ENCODE data around the gene MFAP3. TPM values are rescaled to one million over a fixed set of nuclear protein-coding genes. Genes with fewer than 3 reads are reported as not detected.
"Not testable (repeated sequence)": the region's sequence is repeated elsewhere in the genome, so short reads cannot be mapped to it uniquely, and the experiment has no call there.

Gene MFAP3
- total RNA-seq, 2 donors from 2014 or later = 40.2 to 73.7 TPM

GRCh38 chr5:154015071-154015693 lies 23.6 kb upstream of the MFAP3 start:
- ATAC-seq (ENCODE audit: insufficient number of reproducible peaks, low FRiP score, low read depth) = no peak
- no peak for TF ChIP-seq CTCF (IDR thresholded peaks at IDR 0.05)

GRCh38 chr5:154018919-154019318 lies 19.8 kb upstream of the MFAP3 start:
- not testable (repeated sequence) for ATAC-seq (ENCODE audit: insufficient number of reproducible peaks, low FRiP score, low read depth); H3K27ac ChIP-seq; H3K4me1 ChIP-seq (ENCODE audit: control insufficient read depth in 1 of 2, low read depth in 2 of 2); H3K4me3 ChIP-seq; H3K36me3 ChIP-seq; DNase-seq (ENCODE audit: low spot score); H3K27me3 ChIP-seq (replicated peaks; ENCODE audit: insufficient read depth); H3K9me3 ChIP-seq

More at GRCh38 chr5:154015071-154015693, 23.6 kb upstream of the MFAP3 start:
- Histone ChIP-seq H3K27ac (no peak overlapping the region), H3K9me3 (no peaks in the 10 kb centered on the region), H3K4me1 (ENCODE audit: control insufficient read depth in 1 of 2, low read depth in 2 of 2) (peaks cover 0 to 7% of the 10 kb centered on the region in 2 donors), H3K4me3 (no peak overlapping the region), H3K27me3 (replicated peaks; ENCODE audit: insufficient read depth) (no peaks in the 10 kb centered on the region), H3K36me3 (peaks cover 9% of the 10 kb centered on the region)
- no peak for DNase-seq (ENCODE audit: low spot score)

GRCh38 chr5:154025951-154026350 lies 12.8 kb upstream of the MFAP3 start:
- Histone ChIP-seq H3K9me3 (no peaks in the 10 kb centered on the region), H3K4me3 (no peak overlapping the region), H3K27ac (no peak overlapping the region), H3K27me3 (replicated peaks; ENCODE audit: insufficient read depth) (no peaks in the 10 kb centered on the region), H3K36me3 (peaks cover 6% of the 10 kb centered on the region), H3K4me1 (ENCODE audit: control insufficient read depth in 1 of 2, low read depth in 2 of 2) (no peaks in the 10 kb centered on the region)
- DNase-seq (ENCODE audit: low spot score) (no peak), ATAC-seq (ENCODE audit: insufficient number of reproducible peaks, low FRiP score, low read depth) (no peak)
- no peak for TF ChIP-seq CTCF (IDR thresholded peaks at IDR 0.05)

GRCh38 chr5:154031937-154032489 lies 6.8 kb upstream of the MFAP3 start:
- H3K9me3 ChIP-seq = no peaks in the 10 kb centered on the region
- H3K27ac ChIP-seq = no peak overlapping the region
- H3K27me3 ChIP-seq (replicated peaks; ENCODE audit: insufficient read depth) = no peaks in the 10 kb centered on the region
- TF ChIP-seq CTCF (IDR thresholded peaks at IDR 0.05) = no peak
- no peak for DNase-seq (ENCODE audit: low spot score)
- ATAC-seq (ENCODE audit: insufficient number of reproducible peaks, low FRiP score, low read depth) = no peak
- H3K36me3 ChIP-seq = peaks cover 4% of the 10 kb centered on the region
- H3K4me1 ChIP-seq (ENCODE audit: control insufficient read depth in 1 of 2, low read depth in 2 of 2) = peaks cover 0 to 4% of the 10 kb centered on the region in 2 donors
- no peak overlapping the region for H3K4me3 ChIP-seq

- ATAC-seq (ENCODE audit: insufficient number of reproducible peaks, low FRiP score, low read depth) = no peak
- H3K9me3 ChIP-seq = no peaks in the 10 kb centered on the region
- no peak for TF ChIP-seq CTCF (IDR thresholded peaks at IDR 0.05)
These were observed 3.8 kb upstream of the MFAP3 start for GRCh38 chr5:154034944-154035343.

More at GRCh38 chr5:154034944-154035343, 3.8 kb upstream of the MFAP3 start:
- Histone ChIP-seq H3K27ac (no peak overlapping the region), H3K27me3 (replicated peaks; ENCODE audit: insufficient read depth) (no peaks in the 10 kb centered on the region), H3K4me3 (no peak overlapping the region), H3K4me1 (ENCODE audit: control insufficient read depth in 1 of 2, low read depth in 2 of 2) (peaks cover 9 to 20% of the 10 kb centered on the region in 2 donors), H3K36me3 (no peaks in the 10 kb centered on the region)
- no peak for DNase-seq (ENCODE audit: low spot score)

Measured in thoracic aorta (tissue), 2 donors.